Type B pancreatic cell (in vitro differentiated cells): ENCODE results near the gene STARD6. TPM values are rescaled to one million over a fixed set of nuclear protein-coding genes. Genes with fewer than 3 reads are reported as not detected.

Source experiments
- DNase-seq: peaks from one replicate; pipeline ENCODE4 v3.0.0; 2021; ENCODE audit warnings: mixed read lengths; ENCODE audit not compliant: unreplicated experiment; ENCODE audit errors: extremely low spot score
- H3K27ac Mint-ChIP-seq: 2 replicates; pipeline ENCODE4 v1.8.0; 2021; ENCODE audit warnings: mild to moderate bottlenecking, mixed read lengths
- H3K27me3 Mint-ChIP-seq: 2 replicates; pipeline ENCODE4 v1.8.0; 2021; ENCODE audit warnings: mixed read lengths
- H3K36me3 Mint-ChIP-seq: 2 replicates; pipeline ENCODE4 v1.8.0; 2021; ENCODE audit warnings: mixed read lengths
- H3K4me1 Mint-ChIP-seq: one replicate; pipeline ENCODE4 v1.8.0; 2021; ENCODE audit warnings: mixed read lengths; ENCODE audit not compliant: unreplicated experiment
- H3K4me3 Mint-ChIP-seq: 2 replicates; pipeline ENCODE4 v1.8.0; 2021; ENCODE audit warnings: mild to moderate bottlenecking, mixed read lengths
- H3K9me3 Mint-ChIP-seq: 2 replicates; pipeline ENCODE4 v1.8.0; 2021; ENCODE audit warnings: mixed read lengths
- total RNA-seq: library from RNA; stranded (reverse); gene quantifications from 2 replicates; pipeline ENCODE4 v1.2.1, GENCODE V29; 2021; ENCODE audit warnings: low replicate concordance
- TF ChIP-seq, protein P1 (sequence below): fragments of 200-600 bp; sonication (generic); conservative IDR thresholded peaks from 2 replicates; pipeline ENCODE4 v1.5.0; 2021; ENCODE audit warnings: antibody characterized with exemption, mild to moderate bottlenecking

The STARD6 gene
- total RNA-seq, 1 donor from 2014 or later, result not detected

DNA sequence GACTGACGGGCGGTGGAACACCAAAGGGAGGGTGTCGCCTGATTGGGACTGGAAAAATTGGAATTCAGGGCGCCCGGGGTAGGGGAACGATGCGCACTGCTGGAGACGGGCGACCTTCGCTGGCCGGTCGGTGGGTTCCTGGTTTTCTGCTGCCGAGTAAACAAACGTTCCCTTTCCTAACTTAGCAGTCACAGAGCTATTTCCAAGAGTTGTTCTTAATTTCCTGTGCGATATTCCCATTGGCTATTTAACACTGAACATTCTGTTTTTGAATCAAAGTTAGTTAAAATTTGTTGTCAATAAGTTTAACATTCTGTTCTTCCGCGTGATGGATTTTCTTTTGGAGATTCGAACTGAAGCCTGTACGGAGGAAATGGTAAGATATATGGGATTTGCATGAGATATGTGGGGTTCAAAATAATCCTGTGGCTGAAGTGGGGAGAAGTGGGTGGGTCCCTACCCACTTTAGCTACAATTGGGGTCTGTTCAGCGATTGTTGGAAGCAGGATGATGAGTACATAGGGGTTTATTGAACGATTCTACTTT lies 910 bp upstream of the STARD6 start:
- Mint-ChIP-seq H3K27ac (peak overlapping the region; percentile 94), H3K4me1 (peaks cover 7% of the 10 kb centered on the region), H3K9me3 (no peaks in the 10 kb centered on the region), H3K36me3 (peaks cover 14% of the 10 kb centered on the region), H3K27me3 (peaks cover 2% of the 10 kb centered on the region), H3K4me3 (peak overlapping the region; percentile 99)
- no peak for DNase-seq
- TF ChIP-seq, protein P1, sequence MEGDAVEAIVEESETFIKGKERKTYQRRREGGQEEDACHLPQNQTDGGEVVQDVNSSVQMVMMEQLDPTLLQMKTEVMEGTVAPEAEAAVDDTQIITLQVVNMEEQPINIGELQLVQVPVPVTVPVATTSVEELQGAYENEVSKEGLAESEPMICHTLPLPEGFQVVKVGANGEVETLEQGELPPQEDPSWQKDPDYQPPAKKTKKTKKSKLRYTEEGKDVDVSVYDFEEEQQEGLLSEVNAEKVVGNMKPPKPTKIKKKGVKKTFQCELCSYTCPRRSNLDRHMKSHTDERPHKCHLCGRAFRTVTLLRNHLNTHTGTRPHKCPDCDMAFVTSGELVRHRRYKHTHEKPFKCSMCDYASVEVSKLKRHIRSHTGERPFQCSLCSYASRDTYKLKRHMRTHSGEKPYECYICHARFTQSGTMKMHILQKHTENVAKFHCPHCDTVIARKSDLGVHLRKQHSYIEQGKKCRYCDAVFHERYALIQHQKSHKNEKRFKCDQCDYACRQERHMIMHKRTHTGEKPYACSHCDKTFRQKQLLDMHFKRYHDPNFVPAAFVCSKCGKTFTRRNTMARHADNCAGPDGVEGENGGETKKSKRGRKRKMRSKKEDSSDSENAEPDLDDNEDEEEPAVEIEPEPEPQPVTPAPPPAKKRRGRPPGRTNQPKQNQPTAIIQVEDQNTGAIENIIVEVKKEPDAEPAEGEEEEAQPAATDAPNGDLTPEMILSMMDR, result no peak

GRCh38 chr18:54357082-54357659 lies 487 bp downstream of the STARD6 start:
- H3K27ac Mint-ChIP-seq, result peak overlapping the region; percentile 94
- peaks cover 7% of the 10 kb centered on the region for H3K4me1 Mint-ChIP-seq
- no peak for DNase-seq
- TF ChIP-seq, protein P1, result no peak
- no peaks in the 10 kb centered on the region for H3K9me3 Mint-ChIP-seq
- H3K4me3 Mint-ChIP-seq, result peak overlapping the region; percentile 99
- peaks cover 14% of the 10 kb centered on the region for H3K36me3 Mint-ChIP-seq
- peaks cover 2% of the 10 kb centered on the region for H3K27me3 Mint-ChIP-seq

- TF ChIP-seq, protein P1, result no peak
- no peaks in the 10 kb centered on the region for H3K4me1 Mint-ChIP-seq
- H3K36me3 Mint-ChIP-seq, result no peaks in the 10 kb centered on the region
- no peak overlapping the region for H3K4me3 Mint-ChIP-seq
- peaks cover 6% of the 10 kb centered on the region for H3K27me3 Mint-ChIP-seq
- no peaks in the 10 kb centered on the region for H3K9me3 Mint-ChIP-seq
- DNase-seq, result no peak
- H3K27ac Mint-ChIP-seq, result no peak overlapping the region
Observed at GRCh38 chr18:54351186-54351585, 6.5 kb downstream of the STARD6 start.

GRCh38 chr18:54338230-54338629 lies 19.4 kb downstream of the STARD6 start:
- Mint-ChIP-seq H3K4me3 (no peak overlapping the region), H3K9me3 (no peaks in the 10 kb centered on the region), H3K4me1 (no peaks in the 10 kb centered on the region), H3K36me3 (no peaks in the 10 kb centered on the region), H3K27ac (no peak overlapping the region), H3K27me3 (no peaks in the 10 kb centered on the region)
- no peak for DNase-seq
- TF ChIP-seq, protein P1, result no peak

GRCh38 chr18:54335638-54336173 lies 22.0 kb downstream of the STARD6 start:
- DNase-seq, result no peak
- Mint-ChIP-seq H3K27ac (no peak overlapping the region), H3K4me3 (no peak overlapping the region), H3K4me1 (no peaks in the 10 kb centered on the region), H3K27me3 (no peaks in the 10 kb centered on the region), H3K36me3 (no peaks in the 10 kb centered on the region), H3K9me3 (no peaks in the 10 kb centered on the region)
- TF ChIP-seq, protein P1, result no peak
